Naive thymus-derived CD8-positive, alpha-beta T cell (primary cell): ENCODE measurements around the gene PERCC1. TPM values are rescaled to one million over a fixed set of nuclear protein-coding genes. Genes with fewer than 3 reads are reported as not detected.

Source experiments
- ATAC-seq, 2 donors: fragments of 150-1000 bp; cut with Tn5 transposase in 1 of 2; sonication (Bioruptor Pico), chemical (Tn5 transposase) in 1 of 2; 1 replicate in 1 of 2; 2 replicates in 1 of 2; pipeline ENCODE4 v1.10.0; 2021; ENCODE audit warnings: mild to moderate bottlenecking in 2 of 2, moderate library complexity in 2 of 2
- POLR2A ChIA-PET: fragments of 350-600 bp; sonication (Branson Sonifier 250); formaldehyde crosslinking; loops from one replicate; lab custom pipeline; 2021; ENCODE audit warnings: antibody characterized with exemption; lab: Charles Lee
- DNase-seq, 10 donors: peaks; one replicate each; pipeline versions ENCODE4 v3.0.0 to v3.0.0-alpha.2; 2020 to 2022
- H3K27ac Mint-ChIP-seq, 10 donors: one replicate each; pipeline ENCODE4 v1.8.0; 2020 to 2022; ENCODE audit warnings: mild to moderate bottlenecking in 10 of 10, mixed read lengths in 10 of 10, moderate library complexity in 4 of 10, inconsistent platforms in 1 of 10
- H3K27me3 Mint-ChIP-seq, 5 donors: one replicate each; pipeline ENCODE4 v1.8.0; 2021 to 2022; ENCODE audit warnings: mixed read lengths in 5 of 5
- H3K36me3 Mint-ChIP-seq, 3 donors: one replicate each; pipeline ENCODE4 v1.8.0; 2020 to 2022; ENCODE audit warnings: mixed read lengths in 3 of 3, mild to moderate bottlenecking in 2 of 3, inconsistent platforms in 1 of 3
- H3K4me1 Mint-ChIP-seq, 4 donors: one replicate each; pipeline ENCODE4 v1.8.0; 2021 to 2022; ENCODE audit warnings: mixed read lengths in 4 of 4
- H3K4me3 Mint-ChIP-seq, 10 donors: one replicate each; pipeline ENCODE4 v1.8.0; 2020 to 2022; ENCODE audit warnings: mild to moderate bottlenecking in 10 of 10, mixed read lengths in 10 of 10, moderate library complexity in 6 of 10, inconsistent platforms in 1 of 10
- H3K9me3 Mint-ChIP-seq, 9 donors: one replicate each; pipeline ENCODE4 v1.8.0; 2020 to 2022; ENCODE audit warnings: mixed read lengths in 9 of 9, mild to moderate bottlenecking in 3 of 9, inconsistent platforms in 1 of 9, moderate library complexity in 1 of 9
- polyA plus RNA-seq, 3 donors: library from polyadenylated mRNA; unstranded; fragments of 300-500 nt; fragmentation: Illumina TruSeq; gene quantifications; one replicate each; pipeline ENCODE4 v1.2.3, GENCODE V29; 2021
- total RNA-seq, 8 experiments: library from RNA in 2 of 8; stranded (reverse) in 2 of 8; gene quantifications; one replicate each; pipeline ENCODE4 v1.2.3 and lab custom pipeline; 2021 to 2026

Gene PERCC1
- total RNA-seq (1 to 10 TPM; 2.3 to 2.7 TPM), polyA plus RNA-seq (under 1 TPM in 1 of 3 donors, not detected in 2; 0.19 TPM), total RNA-seq (lab: John Stamatoyannopoulos, UW) (0 to 3.1 (median 1.7) reads per million in 6 experiments)

DNA sequence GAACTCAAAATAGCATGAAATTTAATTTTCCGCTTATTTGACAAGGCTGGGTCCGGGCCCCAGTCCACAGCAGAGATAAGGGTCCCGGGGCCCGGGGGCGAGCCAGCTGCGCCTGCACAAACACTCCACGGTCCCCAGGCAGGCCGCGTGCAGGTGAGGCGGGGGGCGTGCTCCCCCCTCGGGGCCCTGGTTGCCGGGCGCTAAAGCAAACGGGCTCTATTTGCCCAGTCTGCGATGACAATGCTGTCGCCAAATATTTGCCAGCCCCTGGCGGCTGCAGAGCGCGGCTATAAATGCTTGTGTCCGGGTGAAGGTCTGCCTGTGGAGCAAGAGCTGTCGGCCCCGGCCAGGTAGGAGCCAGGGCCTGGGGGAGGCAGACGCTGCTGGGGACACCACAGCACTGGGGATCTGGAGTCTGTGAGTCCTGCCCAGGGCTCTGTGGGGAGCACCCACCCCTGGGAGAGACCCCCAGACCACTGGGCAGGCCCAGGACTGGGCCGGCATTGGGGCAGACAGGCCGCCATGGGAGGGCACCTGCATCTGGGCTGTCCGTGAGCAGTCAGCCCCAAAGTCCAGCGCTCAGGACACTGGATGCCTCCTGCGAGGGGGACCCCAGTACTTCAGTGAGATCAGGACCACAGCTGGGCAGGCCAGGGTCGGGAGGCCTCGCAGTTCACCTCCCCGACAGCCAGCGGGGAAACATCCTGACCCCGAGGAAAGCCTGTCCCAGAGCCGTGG lies at the start of gene PERCC1:
PERCC1 (plus strand) TSS at position 320 of the 738 bp plus-strand sequence. CDS start 1,516 bp downstream, outside the sequence.
- no peak for DNase-seq
- no peak for ATAC-seq
- Mint-ChIP-seq H3K27me3 (no peaks in the 10 kb centered on the region), H3K27ac (peak within 1 kb of the TSS; percentile 51 to 93 (median 83)), H3K4me3 (peak within 1 kb of the TSS; percentile 54 to 86 (median 74)), H3K9me3 (no peaks in the 10 kb centered on the region), H3K36me3 (no peaks in the 10 kb centered on the region), H3K4me1 (peaks cover 0 to 7% (median 4%) of the 10 kb centered on the region in 4 donors)
- POLR2A ChIA-PET = interaction anchor here (1.1 to 5.4 kb wide), 2 partner anchors 9 to 16 kb away, joined by 4 to 64 read pairs; partner anchors contain the start of gene UQCC4

DNA sequence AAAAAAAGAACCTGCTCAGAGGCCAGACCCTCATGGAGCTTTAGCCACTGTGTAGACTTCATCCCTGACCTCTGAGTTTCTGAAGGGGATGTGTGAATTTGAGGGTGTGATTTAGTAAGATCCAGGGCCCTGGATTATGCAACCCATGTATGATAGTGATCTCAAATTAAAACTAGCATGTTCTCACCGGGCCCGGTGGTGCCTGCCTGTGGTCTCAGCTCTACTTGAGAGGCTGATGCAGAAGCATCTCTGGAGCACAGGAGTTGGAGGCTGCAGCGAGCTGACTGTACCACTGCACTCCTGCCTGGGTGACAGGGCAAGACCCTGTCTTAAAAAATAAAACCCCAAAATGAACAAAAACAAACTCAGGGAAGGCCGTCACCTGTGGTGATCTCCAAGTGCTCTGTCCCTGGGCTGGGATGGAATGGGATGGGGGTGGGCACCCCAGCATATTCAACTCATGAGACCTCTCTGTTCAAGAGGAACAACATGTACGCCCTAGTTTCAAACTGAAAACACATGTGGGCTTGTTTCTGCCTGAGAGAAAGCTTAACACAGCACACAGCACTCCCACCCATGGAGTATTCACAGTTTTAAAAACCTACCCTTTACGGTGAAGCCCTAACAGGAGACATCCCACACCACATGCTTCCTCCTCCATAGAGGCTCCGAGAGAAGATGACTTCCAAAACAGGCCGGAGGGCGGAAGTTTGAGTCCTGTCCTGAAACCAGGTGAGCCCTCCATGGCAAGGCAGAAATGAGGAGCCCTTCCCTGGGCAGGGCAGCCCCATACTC lies 49.1 kb upstream of the PERCC1 start:
- POLR2A ChIA-PET = interaction anchor here (1.2 kb wide), 1 partner anchor 324 kb away, joined by 3 read pairs; the partner anchor contains the start of gene MAPK8IP3
- Mint-ChIP-seq H3K36me3 (peaks cover 0 to 40% (median 6%) of the 10 kb centered on the region in 3 donors), H3K9me3 (no peaks in the 10 kb centered on the region), H3K4me1 (peaks cover 11 to 23% (median 18%) of the 10 kb centered on the region in 4 donors), H3K27me3 (no peaks in the 10 kb centered on the region), H3K27ac (no peak overlapping the region), H3K4me3 (no peak overlapping the region)
- DNase-seq (no peak), ATAC-seq (no peak)

DNA sequence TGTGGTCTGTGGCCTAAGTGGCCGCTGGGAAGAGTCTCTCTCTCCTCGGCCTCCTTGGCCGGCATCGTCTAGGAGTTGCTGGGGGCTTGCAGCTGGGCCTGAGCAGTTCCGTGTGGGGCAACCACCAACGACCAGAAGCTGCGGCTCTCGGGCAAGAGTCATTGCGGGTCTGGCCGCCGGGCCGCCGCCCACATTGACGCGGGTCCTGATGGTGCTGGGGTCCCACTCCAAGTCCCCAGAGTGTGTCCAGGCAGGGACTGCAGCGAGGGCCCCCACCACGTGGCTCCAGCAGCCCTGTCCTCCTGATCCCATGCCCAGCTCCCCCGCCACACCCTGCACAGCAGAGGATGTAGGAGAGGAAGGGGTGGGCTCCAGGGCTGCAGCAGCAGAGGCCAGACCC lies 47.3 kb upstream of the PERCC1 start:
- H3K27me3 Mint-ChIP-seq = no peaks in the 10 kb centered on the region
- POLR2A ChIA-PET = interaction anchor here (0.7 kb wide), 1 partner anchor 661 kb away, joined by 5 read pairs; no protein-coding TSS in a partner anchor
- H3K4me3 Mint-ChIP-seq = no peak overlapping the region
- DNase-seq (no peak), ATAC-seq (no peak)
- peaks cover 0 to 43% (median 6%) of the 10 kb centered on the region in 3 donors for H3K36me3 Mint-ChIP-seq
- no peaks in the 10 kb centered on the region for H3K9me3 Mint-ChIP-seq
- no peak overlapping the region for H3K27ac Mint-ChIP-seq
- peaks cover 7 to 11% (median 10%) of the 10 kb centered on the region in 4 donors for H3K4me1 Mint-ChIP-seq

DNA sequence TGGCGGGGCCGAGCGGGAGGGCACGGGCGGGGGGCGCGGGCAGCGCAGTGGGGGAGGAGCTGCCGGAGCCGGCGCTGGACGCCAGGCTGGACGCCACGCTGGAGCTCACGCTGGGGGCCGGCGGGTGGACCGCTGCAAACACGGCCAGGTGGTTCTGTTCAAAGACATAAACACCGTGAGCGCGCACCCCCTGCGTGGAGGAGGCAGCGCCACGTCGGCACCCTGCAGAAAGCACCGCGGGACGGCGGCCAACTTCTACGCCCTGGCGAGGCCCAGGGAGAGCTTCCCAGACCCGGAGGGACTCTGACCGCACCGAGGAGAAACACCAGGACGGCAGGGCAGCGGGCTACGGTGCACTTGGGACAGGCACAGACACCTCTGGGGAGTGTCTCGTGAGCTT lies 45.6 kb upstream of the PERCC1 start:
- Mint-ChIP-seq H3K4me3 (no peak overlapping the region), H3K4me1 (peaks cover under 1 to 3% (median 2%) of the 10 kb centered on the region in 4 donors), H3K9me3 (no peaks in the 10 kb centered on the region), H3K27ac (no peak overlapping the region), H3K36me3 (peaks cover 0 to 47% (median 9%) of the 10 kb centered on the region in 3 donors), H3K27me3 (no peaks in the 10 kb centered on the region)
- ATAC-seq = no peak
- POLR2A ChIA-PET = no interaction called here
- DNase-seq = no peak

GRCh38 chr16:1387331-1387730 lies 43.5 kb upstream of the PERCC1 start:
- H3K9me3 Mint-ChIP-seq = no peaks in the 10 kb centered on the region
- peak overlapping the region in 1 of 10 donors; percentile 34 for H3K27ac Mint-ChIP-seq
- peaks cover 0 to 3% (median 1%) of the 10 kb centered on the region in 4 donors for H3K4me1 Mint-ChIP-seq
- ATAC-seq = no peak
- H3K27me3 Mint-ChIP-seq = no peaks in the 10 kb centered on the region
- peaks cover 0 to 50% (median 10%) of the 10 kb centered on the region in 3 donors for H3K36me3 Mint-ChIP-seq
- no peak overlapping the region for H3K4me3 Mint-ChIP-seq
- no peak for DNase-seq
- POLR2A ChIA-PET = interaction anchor here (1.5 kb wide), 1 partner anchor 21 kb away, joined by 3 read pairs; no protein-coding TSS in a partner anchor

DNA sequence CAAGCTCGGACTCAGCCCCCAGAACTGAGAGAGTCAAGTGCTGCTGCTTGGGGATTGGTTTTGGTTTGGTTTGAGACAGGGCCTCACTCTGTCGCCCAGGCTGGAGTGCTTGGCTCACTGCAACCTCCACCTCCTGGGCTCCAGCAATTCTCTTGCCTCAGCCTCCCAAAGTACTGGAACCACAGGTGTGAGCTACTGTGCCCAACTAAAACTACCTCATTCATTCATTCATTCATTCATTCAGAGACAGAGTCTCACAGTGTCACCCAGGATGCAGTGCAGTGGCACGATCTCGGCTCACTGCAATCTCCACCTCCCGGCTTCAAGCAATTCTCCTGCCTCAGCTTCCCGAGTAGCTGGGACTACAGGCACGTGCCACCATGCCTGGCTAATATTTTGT lies 41.1 kb upstream of the PERCC1 start:
- Mint-ChIP-seq H3K4me1 (peaks cover 0 to 2% (median 1%) of the 10 kb centered on the region in 4 donors), H3K9me3 (no peaks in the 10 kb centered on the region), H3K27me3 (no peaks in the 10 kb centered on the region), H3K36me3 (peaks cover 0 to 53% (median 8%) of the 10 kb centered on the region in 3 donors), H3K4me3 (no peak overlapping the region), H3K27ac (no peak overlapping the region)
- no peak for ATAC-seq
- POLR2A ChIA-PET = no interaction called here
- no peak for DNase-seq

DNA sequence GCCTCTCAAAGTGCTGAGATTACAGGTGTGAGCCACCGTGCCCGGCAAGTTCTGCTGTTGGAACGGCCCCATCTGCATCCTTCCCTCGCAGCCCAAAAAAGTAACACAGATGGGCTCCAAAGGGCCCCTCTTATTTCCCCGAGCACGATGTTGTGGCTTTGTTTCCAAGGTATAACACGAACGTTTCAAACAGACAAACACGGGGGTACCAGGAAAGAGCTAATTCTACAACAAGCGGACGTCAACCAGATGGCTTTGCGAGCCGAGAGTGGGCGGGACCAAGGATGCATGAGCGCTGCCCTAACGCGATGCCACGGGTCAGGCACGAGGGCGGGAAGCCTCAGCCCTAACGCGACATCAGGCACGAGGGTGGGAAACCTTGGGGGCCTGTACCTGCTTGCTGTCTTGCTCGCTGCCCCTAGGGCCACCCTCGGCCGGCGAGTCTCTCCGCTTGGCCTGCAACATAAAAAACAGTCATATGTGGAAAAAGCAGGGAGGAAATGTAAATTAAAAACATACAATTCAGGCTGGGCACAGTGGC lies 40.6 kb upstream of the PERCC1 start:
- Mint-ChIP-seq H3K4me3 (no peak overlapping the region), H3K27ac (peak overlapping the region in 1 of 10 donors; percentile 79), H3K36me3 (peaks cover 0 to 50% (median 6%) of the 10 kb centered on the region in 3 donors), H3K27me3 (no peaks in the 10 kb centered on the region), H3K4me1 (peaks cover 0 to 2% (median 0%) of the 10 kb centered on the region in 4 donors), H3K9me3 (no peaks in the 10 kb centered on the region)
- ATAC-seq = no peak
- POLR2A ChIA-PET = no interaction called here
- no peak for DNase-seq

DNA sequence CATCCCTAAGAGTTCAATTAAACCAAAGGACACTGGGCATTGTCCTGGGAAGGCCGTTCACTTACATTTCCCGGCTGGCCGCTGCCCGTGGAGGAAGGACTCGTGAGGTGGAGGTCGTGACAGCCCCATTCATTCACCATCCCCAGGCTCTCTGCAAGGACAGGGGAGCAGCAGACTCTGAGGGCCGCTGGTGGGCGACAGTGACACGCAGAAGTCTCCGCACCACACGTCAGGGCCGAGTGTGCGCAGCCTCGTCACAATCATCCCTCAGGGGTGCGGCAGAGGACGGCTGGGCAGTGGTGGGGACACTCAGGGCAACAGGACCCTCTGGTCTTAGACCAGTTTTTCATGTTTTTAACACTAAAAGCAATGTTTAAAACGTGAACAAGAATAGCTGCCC lies 38.1 kb upstream of the PERCC1 start:
- no peak overlapping the region for H3K4me3 Mint-ChIP-seq
- POLR2A ChIA-PET = no interaction called here
- H3K9me3 Mint-ChIP-seq = no peaks in the 10 kb centered on the region
- peak overlapping the region in 2 of 10 donors; percentile 10 to 19 for H3K27ac Mint-ChIP-seq
- ATAC-seq = no peak
- no peaks in the 10 kb centered on the region for H3K27me3 Mint-ChIP-seq
- H3K36me3 Mint-ChIP-seq = peaks cover 0 to 53% (median 6%) of the 10 kb centered on the region in 3 donors
- DNase-seq = no peak
- H3K4me1 Mint-ChIP-seq = peaks cover 0 to 5% (median 0%) of the 10 kb centered on the region in 4 donors

GRCh38 chr16:1393613-1394176 lies 37.2 kb upstream of the PERCC1 start:
- H3K27me3 Mint-ChIP-seq = no peaks in the 10 kb centered on the region
- ATAC-seq (no peak), DNase-seq (no peak)
- POLR2A ChIA-PET = no interaction called here
- no peak overlapping the region for H3K4me3 Mint-ChIP-seq
- peaks cover 0 to 58% (median 6%) of the 10 kb centered on the region in 3 donors for H3K36me3 Mint-ChIP-seq
- H3K27ac Mint-ChIP-seq = no peak overlapping the region
- H3K9me3 Mint-ChIP-seq = no peaks in the 10 kb centered on the region
- peaks cover 0 to 5% (median 0%) of the 10 kb centered on the region in 4 donors for H3K4me1 Mint-ChIP-seq

- H3K27ac Mint-ChIP-seq = no peak overlapping the region
Measured at GRCh38 chr16:1394367-1394951, 36.4 kb upstream of the PERCC1 start.

GRCh38 chr16:1395444-1396031 lies 35.3 kb upstream of the PERCC1 start:
- H3K27me3 Mint-ChIP-seq = no peaks in the 10 kb centered on the region
- no peak overlapping the region for H3K27ac Mint-ChIP-seq
- no peak for ATAC-seq
- POLR2A ChIA-PET = no interaction called here
- peaks cover 0 to 7% (median 0%) of the 10 kb centered on the region in 4 donors for H3K4me1 Mint-ChIP-seq
- H3K36me3 Mint-ChIP-seq = peaks cover 0 to 60% (median 2%) of the 10 kb centered on the region in 3 donors
- no peaks in the 10 kb centered on the region for H3K9me3 Mint-ChIP-seq
- no peak for DNase-seq
- H3K4me3 Mint-ChIP-seq = no peak overlapping the region

More at GRCh38 chr16:1394367-1394951, 36.4 kb upstream of the PERCC1 start:
- Mint-ChIP-seq H3K27me3 (no peaks in the 10 kb centered on the region), H3K36me3 (peaks cover 0 to 62% (median 7%) of the 10 kb centered on the region in 3 donors), H3K4me3 (no peak overlapping the region), H3K9me3 (no peaks in the 10 kb centered on the region), H3K4me1 (peaks cover 0 to 5% (median 0%) of the 10 kb centered on the region in 4 donors)
- no peak for ATAC-seq
- DNase-seq = no peak
- POLR2A ChIA-PET = no interaction called here
